ENCODE results near the gene SORT1. TPM values are rescaled to one million over a fixed set of nuclear protein-coding genes. Genes with fewer than 3 reads are reported as not detected.
A peak's percentile ranks its signal among the peaks of the same experiment; 100 is the strongest.

SORT1 gene
- total RNA-seq, 1 donor from 2014 or later = 30.7 TPM

DNA sequence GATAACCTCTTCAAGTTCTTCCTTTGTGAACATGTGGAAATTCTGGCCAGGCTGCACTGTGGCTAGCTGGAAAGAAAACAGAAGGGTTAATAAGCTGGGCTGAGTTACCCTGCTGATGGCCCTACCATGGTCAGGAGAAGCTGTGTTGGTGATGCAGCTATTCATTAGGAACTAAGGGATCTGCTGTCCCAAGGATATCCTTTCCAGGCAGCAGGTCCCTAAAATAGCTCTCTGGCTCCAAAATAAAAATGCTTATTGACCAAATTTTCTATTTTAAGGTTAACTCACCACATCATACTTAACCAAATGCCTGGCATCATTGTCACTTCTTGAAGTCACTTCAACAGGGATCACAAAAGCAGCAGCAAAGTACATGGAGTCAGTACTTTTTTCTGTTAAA is 4.3 kb upstream of the SORT1 start:
- H3K27me3 ChIP-seq = no peaks in the 10 kb centered on the region
- no peak overlapping the region for H3K27ac ChIP-seq
- H3K4me1 ChIP-seq = peaks cover 7% of the 10 kb centered on the region
- TF ChIP-seq POLR2A (IDR thresholded peaks at IDR 0.05) = no peak
- TF ChIP-seq, protein P1, sequence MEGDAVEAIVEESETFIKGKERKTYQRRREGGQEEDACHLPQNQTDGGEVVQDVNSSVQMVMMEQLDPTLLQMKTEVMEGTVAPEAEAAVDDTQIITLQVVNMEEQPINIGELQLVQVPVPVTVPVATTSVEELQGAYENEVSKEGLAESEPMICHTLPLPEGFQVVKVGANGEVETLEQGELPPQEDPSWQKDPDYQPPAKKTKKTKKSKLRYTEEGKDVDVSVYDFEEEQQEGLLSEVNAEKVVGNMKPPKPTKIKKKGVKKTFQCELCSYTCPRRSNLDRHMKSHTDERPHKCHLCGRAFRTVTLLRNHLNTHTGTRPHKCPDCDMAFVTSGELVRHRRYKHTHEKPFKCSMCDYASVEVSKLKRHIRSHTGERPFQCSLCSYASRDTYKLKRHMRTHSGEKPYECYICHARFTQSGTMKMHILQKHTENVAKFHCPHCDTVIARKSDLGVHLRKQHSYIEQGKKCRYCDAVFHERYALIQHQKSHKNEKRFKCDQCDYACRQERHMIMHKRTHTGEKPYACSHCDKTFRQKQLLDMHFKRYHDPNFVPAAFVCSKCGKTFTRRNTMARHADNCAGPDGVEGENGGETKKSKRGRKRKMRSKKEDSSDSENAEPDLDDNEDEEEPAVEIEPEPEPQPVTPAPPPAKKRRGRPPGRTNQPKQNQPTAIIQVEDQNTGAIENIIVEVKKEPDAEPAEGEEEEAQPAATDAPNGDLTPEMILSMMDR (IDR thresholded peaks at IDR 0.05) = no peak
- DNase-seq (ENCODE audit: extremely low spot score in 2 of 2) = no peak
- no peaks in the 10 kb centered on the region for H3K9me3 ChIP-seq
- intact Hi-C loops (cut with DNase I) = no loop called here
- no peak overlapping the region for H3K4me3 ChIP-seq
- H3K36me3 ChIP-seq = peaks cover 0 to 35% of the 10 kb centered on the region in 2 donors

DNA sequence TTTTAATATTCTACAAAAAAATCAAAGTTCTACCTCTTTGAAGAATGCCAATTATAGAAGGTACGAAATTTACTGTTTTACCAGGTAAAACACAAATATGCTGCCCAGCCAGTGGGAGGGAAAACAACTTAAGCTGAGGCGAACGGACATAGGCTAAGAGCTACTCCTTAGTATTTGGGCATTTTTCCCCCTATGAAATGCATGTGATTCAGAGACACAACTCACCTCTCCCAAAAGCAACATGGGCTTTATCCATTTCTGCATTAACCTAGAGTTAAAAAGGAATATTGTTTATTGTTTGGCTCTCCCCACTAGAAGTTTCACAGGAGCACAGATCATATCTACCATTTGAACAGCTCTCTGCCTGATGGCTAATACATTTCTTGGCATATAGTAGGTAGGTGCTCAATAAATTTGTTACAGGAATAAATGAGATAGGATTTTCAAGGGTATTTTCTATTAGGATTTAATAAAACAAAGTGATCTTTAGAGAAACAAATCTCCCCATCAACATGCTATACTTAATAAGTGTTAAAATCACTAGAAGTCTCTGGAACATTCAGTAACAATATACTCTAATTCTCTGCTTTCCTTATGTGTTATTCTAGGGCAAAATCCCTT is 2.4 kb upstream of the SORT1 start:
- no peak overlapping the region for H3K27ac ChIP-seq
- intact Hi-C loops (cut with DNase I) = no loop called here
- no peaks in the 10 kb centered on the region for H3K27me3 ChIP-seq
- TF ChIP-seq, protein P1 (IDR thresholded peaks at IDR 0.05) = no peak
- no peak for TF ChIP-seq POLR2AphosphoS5 (IDR thresholded peaks at IDR 0.05; ENCODE audit: insufficient read depth in 1 of 2, low read depth in 1 of 2)
- TF ChIP-seq POLR2A (IDR thresholded peaks at IDR 0.05) = no peak
- H3K4me1 ChIP-seq = peaks cover 7% of the 10 kb centered on the region
- no peaks in the 10 kb centered on the region for H3K9me3 ChIP-seq
- peaks cover 0 to 26% of the 10 kb centered on the region in 2 donors for H3K36me3 ChIP-seq
- no peak for DNase-seq (ENCODE audit: extremely low spot score in 2 of 2)
- H3K4me3 ChIP-seq = no peak overlapping the region

DNA sequence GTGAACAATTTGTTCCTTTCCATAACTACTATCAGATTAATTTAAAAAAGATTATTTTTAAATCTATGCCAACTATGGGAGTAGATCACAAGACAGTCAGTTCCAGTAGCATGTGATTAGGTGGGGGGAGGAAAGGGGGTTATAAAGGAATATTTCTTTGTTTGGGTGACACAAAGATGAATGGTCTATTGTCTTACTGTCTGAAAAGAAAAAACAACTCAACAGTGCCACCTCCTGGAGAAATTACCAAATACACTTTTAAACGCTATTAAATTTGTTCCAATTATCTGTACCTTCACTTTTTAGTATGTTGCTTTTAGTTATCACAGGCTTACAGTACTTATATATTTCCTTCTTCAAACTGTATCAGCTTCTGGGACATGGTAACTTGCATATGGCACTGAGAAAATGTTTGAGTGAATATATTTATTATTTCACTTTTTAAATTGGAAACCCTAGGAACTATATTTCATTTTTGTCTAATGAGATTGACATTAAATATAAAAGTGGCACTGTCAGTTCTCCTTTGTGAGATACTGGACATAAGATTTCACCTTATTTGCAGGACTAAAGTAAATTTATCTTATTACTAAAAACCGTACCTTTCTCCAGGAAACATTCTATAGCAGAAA is 1.7 kb upstream of the SORT1 start:
- Histone ChIP-seq H3K27ac (no peak overlapping the region), H3K27me3 (no peaks in the 10 kb centered on the region), H3K4me1 (peaks cover 7% of the 10 kb centered on the region), H3K9me3 (no peaks in the 10 kb centered on the region), H3K4me3 (no peak overlapping the region), H3K36me3 (peaks cover 0 to 26% of the 10 kb centered on the region in 2 donors)
- DNase-seq (ENCODE audit: extremely low spot score in 2 of 2) = no peak
- intact Hi-C loops (cut with DNase I) = loop anchor here (5.0 kb wide), 1 partner anchor 122 kb away; no protein-coding TSS in a partner anchor
- TF ChIP-seq POLR2A (IDR thresholded peaks at IDR 0.05) (no peak), POLR2AphosphoS5 (IDR thresholded peaks at IDR 0.05; ENCODE audit: insufficient read depth in 1 of 2, low read depth in 1 of 2) (peak in 1 of 2 donors; percentile 55)
- TF ChIP-seq, protein P1 (IDR thresholded peaks at IDR 0.05) = peak in 2 of 3 experiments; percentile 36 to 75

DNA sequence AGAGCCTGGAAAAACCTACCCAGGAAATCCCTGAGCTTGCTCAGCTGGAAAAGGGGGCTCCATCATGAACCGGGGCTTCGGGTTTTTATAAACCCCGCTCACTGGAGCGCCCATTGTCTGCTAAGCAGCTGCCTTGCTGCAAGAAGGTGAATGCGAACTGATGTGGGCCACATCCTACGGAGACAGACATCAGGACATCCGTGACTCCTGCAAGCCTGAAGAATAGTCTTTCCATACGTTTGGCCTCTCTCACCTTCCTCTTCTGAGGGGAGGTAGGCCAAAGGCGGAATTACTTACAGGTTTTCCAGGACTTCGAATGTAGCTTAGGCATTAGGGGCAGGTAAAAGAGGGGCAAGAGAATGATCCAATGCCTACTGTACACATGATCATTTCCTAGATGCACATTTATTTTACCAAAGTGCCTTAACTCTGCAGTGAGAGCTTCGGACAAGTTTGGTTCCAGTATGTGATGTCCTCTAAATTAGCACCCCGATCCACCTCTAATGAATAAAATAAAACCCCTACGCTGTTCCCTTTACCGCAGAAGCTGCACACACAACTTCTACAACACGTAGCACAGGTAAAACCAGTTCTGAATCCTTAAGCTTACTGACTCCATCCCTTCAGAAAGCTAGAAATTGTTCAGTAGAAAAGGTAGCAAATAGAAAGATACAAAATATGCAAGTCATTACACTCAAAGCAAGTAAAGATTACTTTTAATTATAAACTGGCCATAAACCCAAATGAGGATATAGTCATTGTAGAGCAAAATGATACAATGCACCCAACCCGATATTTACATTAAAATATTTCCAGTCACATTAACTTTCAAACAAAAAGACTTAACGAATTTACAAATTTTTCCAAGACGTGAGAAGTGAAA is 866 bp upstream of the SORT1 start:
- Histone ChIP-seq H3K27ac (peak overlapping the region; percentile 26), H3K4me3 (peak overlapping the region; percentile 46 to 91), H3K9me3 (no peaks in the 10 kb centered on the region), H3K36me3 (peaks cover 0 to 21% of the 10 kb centered on the region in 2 donors), H3K4me1 (peaks cover 7% of the 10 kb centered on the region), H3K27me3 (no peaks in the 10 kb centered on the region)
- TF ChIP-seq, protein P1 (IDR thresholded peaks at IDR 0.05) = no peak
- no peak for TF ChIP-seq POLR2A (IDR thresholded peaks at IDR 0.05)
- no peak for TF ChIP-seq POLR2AphosphoS5 (IDR thresholded peaks at IDR 0.05; ENCODE audit: insufficient read depth in 1 of 2, low read depth in 1 of 2)
- no peak for DNase-seq (ENCODE audit: extremely low spot score in 2 of 2)
- intact Hi-C loops (cut with DNase I) = loop anchor here (5.0 kb wide), 1 partner anchor 121 kb away; no protein-coding TSS in a partner anchor
